ENCODE results near the gene PRCD. TPM values are rescaled to one million over a fixed set of nuclear protein-coding genes. Genes with fewer than 3 reads are reported as not detected.

Gene PRCD
- total RNA-seq, 1 donor from 2014 or later, result 21.4 TPM

GRCh38 chr17:76546556-76547182, 6.8 kb downstream of the PRCD start:
- no peaks in the 10 kb centered on the region for H3K9me3 ChIP-seq
- intact Hi-C loops (cut with DNase I), result loop anchor here (10.0 kb wide), 1 partner anchor 82 kb away; the partner anchor contains the start of gene AANAT
- DNase-seq (ENCODE audit: extremely low spot score in 2 of 2), result no peak
- H3K4me3 ChIP-seq, result no peak overlapping the region
- H3K27me3 ChIP-seq, result no peaks in the 10 kb centered on the region
- H3K27ac ChIP-seq, result no peak overlapping the region
- H3K4me1 ChIP-seq, result peaks cover 48% of the 10 kb centered on the region
- H3K36me3 ChIP-seq, result no peaks in the 10 kb centered on the region
- TF ChIP-seq POLR2A (IDR thresholded peaks at IDR 0.05), result no peak
- TF ChIP-seq CTCF (IDR thresholded peaks at IDR 0.05), result no peak
- TF ChIP-seq POLR2AphosphoS5 (IDR thresholded peaks at IDR 0.05; ENCODE audit: insufficient read depth in 1 of 2, low read depth in 1 of 2), result no peak

DNA sequence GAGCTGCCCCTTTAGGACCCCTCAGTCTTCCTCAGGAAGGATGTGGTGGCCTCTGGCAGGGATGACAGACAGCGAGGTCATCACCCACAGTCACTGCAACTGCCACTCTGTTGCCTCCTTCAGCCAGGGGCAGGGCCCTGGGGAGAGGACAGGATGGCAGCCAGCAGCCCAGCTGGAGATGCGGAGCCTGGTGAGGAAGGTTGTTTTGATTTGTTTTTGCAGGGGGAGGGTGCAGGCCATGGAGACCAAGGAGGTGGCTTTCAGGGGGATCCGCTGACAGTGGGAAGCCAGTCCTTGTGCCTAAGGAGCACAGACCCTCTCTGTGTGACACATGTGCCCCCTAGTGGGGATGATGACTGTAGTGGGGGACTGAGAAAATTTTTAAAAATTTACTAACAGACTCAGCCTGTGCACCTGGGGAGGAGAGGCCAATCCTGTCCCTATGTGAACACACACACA, 7.4 kb downstream of the PRCD start:
- no peak overlapping the region for H3K4me3 ChIP-seq
- no peak for DNase-seq (ENCODE audit: extremely low spot score in 2 of 2)
- H3K4me1 ChIP-seq, result peaks cover 48% of the 10 kb centered on the region
- no peaks in the 10 kb centered on the region for H3K9me3 ChIP-seq
- no peaks in the 10 kb centered on the region for H3K36me3 ChIP-seq
- intact Hi-C loops (cut with DNase I), result loop anchor here (10.0 kb wide), 1 partner anchor 82 kb away; the partner anchor contains the start of gene AANAT
- TF ChIP-seq POLR2AphosphoS5 (IDR thresholded peaks at IDR 0.05; ENCODE audit: insufficient read depth in 1 of 2, low read depth in 1 of 2), result peak in 1 of 2 donors; percentile 13
- peak; percentile 55 to 78 (median 76) for TF ChIP-seq CTCF (IDR thresholded peaks at IDR 0.05)
- TF ChIP-seq POLR2A (IDR thresholded peaks at IDR 0.05), result no peak
- no peak overlapping the region for H3K27ac ChIP-seq
- no peaks in the 10 kb centered on the region for H3K27me3 ChIP-seq

GRCh38 chr17:76547642-76548202, 7.9 kb downstream of the PRCD start:
- H3K9me3 ChIP-seq, result no peaks in the 10 kb centered on the region
- peaks cover 48% of the 10 kb centered on the region for H3K4me1 ChIP-seq
- DNase-seq (ENCODE audit: extremely low spot score in 2 of 2), result no peak
- H3K36me3 ChIP-seq, result no peaks in the 10 kb centered on the region
- TF ChIP-seq POLR2AphosphoS5 (IDR thresholded peaks at IDR 0.05; ENCODE audit: insufficient read depth in 1 of 2, low read depth in 1 of 2) (no peak), POLR2A (IDR thresholded peaks at IDR 0.05) (no peak)
- H3K27ac ChIP-seq, result no peak overlapping the region
- intact Hi-C loops (cut with DNase I), result loop anchor here (10.0 kb wide), 1 partner anchor 83 kb away; the partner anchor contains the start of gene AANAT
- H3K4me3 ChIP-seq, result no peak overlapping the region
- H3K27me3 ChIP-seq, result no peaks in the 10 kb centered on the region

DNA sequence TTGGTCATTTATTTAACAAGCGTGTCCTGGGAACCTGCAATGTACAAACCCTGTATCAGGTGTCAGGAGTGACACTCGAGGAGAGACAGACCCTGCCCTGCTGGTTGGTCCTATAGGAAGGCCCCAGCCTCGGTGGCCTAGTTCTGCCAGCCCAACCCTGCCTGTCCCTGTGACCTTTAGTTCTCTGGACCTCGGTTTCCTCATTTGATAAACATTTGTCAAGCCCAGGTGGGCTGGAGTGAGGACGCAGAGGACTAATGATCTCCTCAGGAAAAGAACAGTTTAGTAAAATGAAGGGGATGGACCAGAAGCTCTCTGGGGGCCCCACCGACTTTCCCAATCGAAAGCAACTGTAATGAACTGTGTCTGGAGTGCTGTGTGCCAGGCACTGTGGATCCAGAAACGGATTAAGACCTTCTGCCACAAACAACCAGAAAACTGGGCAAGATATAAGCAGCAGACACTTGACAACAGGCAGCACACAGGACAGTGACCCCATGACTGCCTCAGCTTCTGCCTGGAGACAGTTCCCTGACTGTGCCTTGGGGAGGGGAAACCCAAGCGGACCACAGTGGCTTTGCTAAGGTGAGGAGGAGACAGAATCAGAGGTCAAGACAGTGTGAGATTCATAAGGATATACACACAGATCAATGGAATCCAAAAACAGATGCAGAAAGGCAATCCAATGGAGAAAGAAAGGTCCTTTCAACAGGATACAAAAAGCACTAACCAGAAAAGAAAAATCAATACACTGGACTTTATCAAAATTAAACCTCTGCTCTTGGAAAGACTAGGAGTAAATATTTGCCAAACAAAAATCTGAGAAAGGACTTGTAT, 8.8 kb downstream of the PRCD start:
- TF ChIP-seq CTCF (IDR thresholded peaks at IDR 0.05) (no peak), POLR2AphosphoS5 (IDR thresholded peaks at IDR 0.05; ENCODE audit: insufficient read depth in 1 of 2, low read depth in 1 of 2) (no peak), POLR2A (IDR thresholded peaks at IDR 0.05) (no peak)
- peaks cover 48% of the 10 kb centered on the region for H3K4me1 ChIP-seq

DNA sequence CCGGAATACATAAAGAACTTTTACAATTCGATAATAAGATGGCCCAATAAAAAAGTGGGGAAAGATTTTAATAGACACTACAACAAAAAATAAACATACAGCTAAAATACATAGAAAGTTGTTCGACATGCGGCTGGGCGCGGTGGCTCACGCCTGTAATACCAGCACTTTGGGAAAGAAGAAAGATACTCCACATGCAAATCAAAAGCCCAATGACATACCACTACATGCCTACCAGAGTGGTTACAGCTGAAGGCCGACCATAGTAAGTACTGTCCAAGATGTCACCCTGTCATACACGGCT, 9.3 kb downstream of the PRCD start:
- peaks cover 44% of the 10 kb centered on the region for H3K4me1 ChIP-seq
- intact Hi-C loops (cut with DNase I), result loop anchor here (10.0 kb wide), 1 partner anchor 84 kb away; the partner anchor contains the start of gene AANAT
- TF ChIP-seq POLR2A (IDR thresholded peaks at IDR 0.05) (no peak), POLR2AphosphoS5 (IDR thresholded peaks at IDR 0.05; ENCODE audit: insufficient read depth in 1 of 2, low read depth in 1 of 2) (no peak), CTCF (IDR thresholded peaks at IDR 0.05) (no peak)
- H3K9me3 ChIP-seq, result no peaks in the 10 kb centered on the region
- no peak overlapping the region for H3K27ac ChIP-seq
- no peaks in the 10 kb centered on the region for H3K27me3 ChIP-seq
- no peak overlapping the region for H3K4me3 ChIP-seq
- DNase-seq (ENCODE audit: extremely low spot score in 2 of 2), result no peak
- no peaks in the 10 kb centered on the region for H3K36me3 ChIP-seq

More for the DNA sequence above, 8.8 kb downstream of the PRCD start:
- H3K36me3 ChIP-seq, result no peaks in the 10 kb centered on the region
- intact Hi-C loops (cut with DNase I), result loop anchor here (10.0 kb wide), 1 partner anchor 84 kb away; the partner anchor contains the start of gene AANAT
- no peaks in the 10 kb centered on the region for H3K27me3 ChIP-seq
- no peak overlapping the region for H3K27ac ChIP-seq
- H3K9me3 ChIP-seq, result no peaks in the 10 kb centered on the region
- DNase-seq (ENCODE audit: extremely low spot score in 2 of 2), result no peak
- no peak overlapping the region for H3K4me3 ChIP-seq

All from vagina (tissue), 2 donors.